SK-N-SH (cell line): ENCODE data around the gene TBCD. TPM values are rescaled to one million over a fixed set of nuclear protein-coding genes. Genes with fewer than 3 reads are reported as not detected.

Source experiments
- CTCF ChIA-PET: fragments of 300-600, 350-600 bp; formaldehyde crosslinking; extraction: SDS; loops from one replicate; lab custom pipeline; 2021; lab: Yijun Ruan, JAX
- POLR2A ChIA-PET: fragments of 350-600 bp; sonication (Branson Sonifier 250); formaldehyde crosslinking; extraction: SDS; loops from one replicate; lab custom pipeline; 2020; ENCODE audit warnings: antibody characterized with exemption, inconsistent platforms; lab: Yijun Ruan, JAX
- DNase-seq: peaks from one replicate; pipeline ENCODE4 v3.0.0; 2012
- H2AFZ ChIP-seq: fragments of 200-600 bp; sonication (generic); 2 replicates; pipeline ENCODE4 v1.8.1; 2016; ENCODE audit warnings: antibody characterized with exemption, mild to moderate bottlenecking, low read depth
- H3F3A ChIP-seq: fragments of 200-600 bp; sonication (generic); replicated peaks from 2 replicates; pipeline ENCODE3; 2016; ENCODE audit warnings: antibody characterized with exemption, mild to moderate bottlenecking; ENCODE audit not compliant: insufficient read depth
- H3K27ac ChIP-seq, 2 experiments: fragments of 200-500 bp in 1 of 2; fragments of 200-600 bp in 1 of 2; sonication (Bioruptor generic) in 1 of 2; sonication (generic), shearing (Covaris generic) in 1 of 2; 2 replicates each; pipeline versions ENCODE4 v1.5.1 to v1.6.1; 2014 to 2016; ENCODE audit warnings: low read depth in 2 of 2, inconsistent platforms in 1 of 2, low read length in 1 of 2, mild to moderate bottlenecking in 1 of 2, mixed read lengths in 1 of 2
- H3K27me3 ChIP-seq: fragments of 200-600 bp; sonication (generic), shearing (Covaris generic); 2 replicates; pipeline ENCODE4 v1.6.1; 2016; ENCODE audit warnings: mixed run types; ENCODE audit not compliant: insufficient read depth
- H3K36me3 ChIP-seq, 2 experiments: fragments of 200-500 bp in 1 of 2; fragments of 200-600 bp in 1 of 2; sonication (Bioruptor generic) in 1 of 2; sonication (generic) in 1 of 2; replicated peaks in 1 of 2; 2 replicates each; pipeline versions ENCODE3 to v1.5.1; 2014 to 2016; ENCODE audit warnings: low read length in 1 of 2, mild to moderate bottlenecking in 1 of 2; ENCODE audit not compliant: insufficient read depth in 2 of 2, control insufficient read depth in 1 of 2
- H3K4me1 ChIP-seq, 2 experiments: fragments of 200-500 bp in 1 of 2; fragments of 200-600 bp in 1 of 2; sonication (Bioruptor generic) in 1 of 2; sonication (generic), shearing (Covaris generic) in 1 of 2; 2 replicates each; pipeline versions ENCODE4 v1.5.1 to v1.6.1; 2014 to 2016; ENCODE audit warnings: low read depth in 1 of 2, low read length in 1 of 2, mixed run types in 1 of 2; ENCODE audit not compliant: insufficient read depth in 2 of 2, control insufficient read depth in 1 of 2
- H3K4me2 ChIP-seq: fragments of 200-600 bp; sonication (generic), shearing (Covaris generic); 2 replicates; pipeline ENCODE4 v1.6.1; 2017; ENCODE audit warnings: mixed run types
- H3K4me3 ChIP-seq, 2 experiments: fragments of 200-500 bp in 1 of 2; fragments of 200-600 bp in 1 of 2; sonication (Bioruptor generic) in 1 of 2; sonication (generic), shearing (Covaris generic) in 1 of 2; 2 replicates each; pipeline versions ENCODE4 v1.5.1 to v1.8.1; 2014 to 2016; ENCODE audit warnings: low read depth in 2 of 2, inconsistent platforms in 1 of 2, low read length in 1 of 2, mild to moderate bottlenecking in 1 of 2, mixed read lengths in 1 of 2, moderate library complexity in 1 of 2
- H3K79me2 ChIP-seq: fragments of 200-600 bp; sonication (generic); 2 replicates; pipeline ENCODE4 v1.8.1; 2017; ENCODE audit warnings: mild to moderate bottlenecking; ENCODE audit not compliant: insufficient read depth
- H3K9ac ChIP-seq: fragments of 200-600 bp; sonication (generic); 2 replicates; pipeline ENCODE4 v1.6.1; 2017; ENCODE audit warnings: mixed run types
- H3K9me2 ChIP-seq: fragments of 200-600 bp; sonication (generic); 2 replicates; pipeline ENCODE4 v1.6.1; 2017; ENCODE audit warnings: mixed run types
- H3K9me3 ChIP-seq: fragments of 200-600 bp; sonication (generic); 2 replicates; pipeline ENCODE4 v1.6.1; 2017; ENCODE audit warnings: mixed run types, mild to moderate bottlenecking, moderate library complexity
- H4K20me1 ChIP-seq: fragments of 200-600 bp; sonication (generic); 2 replicates; pipeline ENCODE4 v1.6.1; 2017; ENCODE audit warnings: mild to moderate bottlenecking, mixed run types; ENCODE audit not compliant: insufficient read depth
- CTCF ChIP-seq: fragments of 200-600 bp; sonication (generic); IDR thresholded peaks from 2 replicates; pipeline ENCODE4 v1.6.1; 2017; ENCODE audit warnings: antibody characterized with exemption, mild to moderate bottlenecking, moderate library complexity
- FOSL2 ChIP-seq: IDR thresholded peaks from 2 replicates; pipeline ENCODE4 v1.4.0; 2012; ENCODE audit warnings: low read depth, mild to moderate bottlenecking, moderate library complexity, borderline replicate concordance
- GABPA ChIP-seq: IDR thresholded peaks from 2 replicates; pipeline ENCODE4 v1.4.0; 2012; ENCODE audit warnings: low read depth, mild to moderate bottlenecking
- IRF3 ChIP-seq: fragments of 150-350 bp; IDR thresholded peaks from 2 replicates; pipeline ENCODE4 v1.6.1; 2016; ENCODE audit warnings: mild to moderate bottlenecking, low read depth, low read length
- MAX ChIP-seq: IDR thresholded peaks from 2 replicates; pipeline ENCODE4 v1.4.0; 2012; ENCODE audit warnings: low read depth
- PBX3 ChIP-seq: IDR thresholded peaks from 2 replicates; pipeline ENCODE4; 2012
- RAD21 ChIP-seq: IDR thresholded peaks from 2 replicates; pipeline ENCODE4 v1.6.1; 2012; ENCODE audit warnings: mild to moderate bottlenecking, low read length
- RXRA ChIP-seq: IDR thresholded peaks from 2 replicates; pipeline ENCODE4 v1.4.0; 2012; ENCODE audit warnings: low read depth, mild to moderate bottlenecking, borderline replicate concordance
- SMC3 ChIP-seq: IDR thresholded peaks from 2 replicates; pipeline ENCODE4 v1.6.1; 2012; ENCODE audit warnings: low read depth, low read length, improper control_type of control experiment
- TEAD4 ChIP-seq: IDR thresholded peaks from 2 replicates; pipeline ENCODE4 v1.4.0; 2012; ENCODE audit warnings: mild to moderate bottlenecking, borderline replicate concordance; ENCODE audit not compliant: insufficient read depth
- WGBS: methylation state at CpG from one replicate; pipeline ENCODE4 v1.1.6; 2017; ENCODE audit warnings: low lambda C conversion rate; 5-methylcytosine and 5-hydroxymethylcytosine counted together
- polyA plus RNA-seq, 3 experiments: library from polyadenylated mRNA; depleted of rRNA; stranded (reverse); fragments of >200 nt; gene quantifications; 2 replicates each; pipeline ENCODE4 v1.2.3, GENCODE V29; 2012

The TBCD gene
- polyA plus RNA-seq, 1 of the 3 experiments (the other 2 are of a cell fraction) = 107 TPM

- Histone ChIP-seq H3K27ac (no peak overlapping the region), H3K4me2 (no peak overlapping the region), H3K79me2 (peaks cover 39% of the 10 kb centered on the region), H3K9me2 (no peaks in the 10 kb centered on the region), H2AFZ (no peak overlapping the region), H3K9me3 (no peaks in the 10 kb centered on the region), H3K4me3 (no peak overlapping the region), H3K36me3 (peaks cover 33 to 54% of the 10 kb centered on the region in 2 experiments), H3K9ac (no peak overlapping the region), H4K20me1 (peaks cover 4% of the 10 kb centered on the region; the same call in 1 of the 2 replicates), H3K4me1 (no peaks in the 10 kb centered on the region), H3K27me3 (no peaks in the 10 kb centered on the region), H3F3A (no peaks in the 10 kb centered on the region)
- DNase-seq = no peak
- WGBS = 95% methylated on average over 13 of the region's 13 CpGs
- TF ChIP-seq FOSL2 = no peak
- no peak for TF ChIP-seq PBX3
- no peak for TF ChIP-seq CTCF
- no peak for TF ChIP-seq MAX
- TF ChIP-seq GABPA = no peak
- TF ChIP-seq IRF3 = no peak
- TF ChIP-seq TEAD4 = no peak
- ChIA-PET POLR2A (no interaction called here), CTCF (interaction anchor here (0.8 to 5.0 kb wide), 9 partner anchors 10 to 268 kb away, joined by 3 to 33 read pairs (median 5); no protein-coding TSS in a partner anchor)
These were observed 13.5 kb downstream of the TBCD start for GRCh38 chr17:82765371-82765770.

- Histone ChIP-seq H3F3A (no peaks in the 10 kb centered on the region), H3K36me3 (peaks cover 33 to 51% of the 10 kb centered on the region in 2 experiments), H3K9ac (no peak overlapping the region), H4K20me1 (peaks cover 3% of the 10 kb centered on the region; the same call in 1 of the 2 replicates), H3K4me2 (no peak overlapping the region), H3K4me1 (no peaks in the 10 kb centered on the region), H2AFZ (no peak overlapping the region), H3K27ac (no peak overlapping the region), H3K27me3 (no peaks in the 10 kb centered on the region), H3K9me3 (no peaks in the 10 kb centered on the region), H3K79me2 (peaks cover 22% of the 10 kb centered on the region; the same call in 1 of the 2 replicates), H3K9me2 (no peaks in the 10 kb centered on the region), H3K4me3 (no peak overlapping the region)
- TF ChIP-seq RXRA = no peak
- peak; percentile 33 for TF ChIP-seq SMC3
- peak; percentile 85 for TF ChIP-seq CTCF
- TF ChIP-seq RAD21 = peak; percentile 71
- 88% methylated on average over 24 of the region's 24 CpGs for WGBS
- peak; percentile 76 for DNase-seq
- ChIA-PET POLR2A (no interaction called here), CTCF (interaction anchor here (0.8 to 5.0 kb wide), 9 partner anchors 8 to 335 kb away, joined by 3 to 33 read pairs (median 4); no protein-coding TSS in a partner anchor)
These were observed 15.3 kb downstream of the TBCD start for GRCh38 chr17:82767041-82767754.
